ENCODE data around the gene AFAP1L1. TPM values are rescaled to one million over a fixed set of nuclear protein-coding genes. Genes with fewer than 3 reads are reported as not detected.

AFAP1L1 gene
- total RNA-seq, 1 experiment from 2014 or later = 10.3 TPM

DNA sequence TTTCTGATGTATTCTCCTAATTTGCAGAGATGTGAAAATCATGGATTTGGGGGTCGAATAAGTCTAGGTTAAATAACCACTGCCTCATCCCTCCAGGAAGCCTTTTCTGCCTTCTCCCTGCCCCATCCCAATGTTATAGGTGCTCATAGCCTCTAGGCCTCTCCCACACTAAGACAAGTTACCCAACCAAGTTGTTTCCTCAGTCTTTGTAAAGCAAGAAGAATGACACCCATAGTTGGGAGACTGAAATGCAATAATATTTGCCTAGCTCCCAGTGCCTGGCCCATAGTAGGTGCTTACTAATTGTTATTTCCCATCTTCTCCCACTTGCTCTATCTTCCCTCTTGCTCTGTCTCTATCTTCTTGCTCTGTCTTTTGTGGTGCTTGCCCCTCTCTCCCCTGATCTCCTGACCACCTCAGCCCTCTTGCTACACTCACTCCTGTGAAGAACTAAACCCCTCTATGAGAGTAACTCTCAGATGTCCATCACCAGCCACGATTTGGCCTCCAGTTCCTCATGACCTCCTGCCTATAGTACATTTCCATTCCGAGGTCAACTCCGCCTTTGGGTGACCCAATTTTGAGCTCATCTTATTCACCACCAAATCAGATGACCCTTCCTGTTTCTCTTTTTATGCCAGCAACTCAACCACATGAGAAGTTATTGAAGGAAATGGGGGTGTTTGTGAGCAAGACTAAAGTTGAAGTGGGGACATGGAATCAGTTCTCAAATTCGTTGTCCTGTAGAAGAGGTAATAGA lies 7.0 kb downstream of the AFAP1L1 start:
- no peak overlapping the region for H3K27ac Mint-ChIP-seq (ENCODE audit: unreplicated experiment)
- H3K9me3 Mint-ChIP-seq (ENCODE audit: low read depth, unreplicated experiment) = no peaks in the 10 kb centered on the region
- CTCF ChIA-PET = interaction anchor here (0.6 kb wide), 1 partner anchor 124 kb away, joined by 3 read pairs; no protein-coding TSS in a partner anchor
- no peak overlapping the region for H3K4me3 Mint-ChIP-seq (ENCODE audit: low read depth, unreplicated experiment)
- H3K4me1 Mint-ChIP-seq (ENCODE audit: low read depth, unreplicated experiment) = no peaks in the 10 kb centered on the region
- intact Hi-C loops (cut with micrococcal nuclease; ENCODE audit: unreplicated experiment) = no loop called here
- no peaks in the 10 kb centered on the region for H3K36me3 Mint-ChIP-seq (ENCODE audit: insufficient read depth, unreplicated experiment)
- H3K27me3 Mint-ChIP-seq (ENCODE audit: unreplicated experiment) = no peaks in the 10 kb centered on the region
- TF ChIP-seq, protein P1, sequence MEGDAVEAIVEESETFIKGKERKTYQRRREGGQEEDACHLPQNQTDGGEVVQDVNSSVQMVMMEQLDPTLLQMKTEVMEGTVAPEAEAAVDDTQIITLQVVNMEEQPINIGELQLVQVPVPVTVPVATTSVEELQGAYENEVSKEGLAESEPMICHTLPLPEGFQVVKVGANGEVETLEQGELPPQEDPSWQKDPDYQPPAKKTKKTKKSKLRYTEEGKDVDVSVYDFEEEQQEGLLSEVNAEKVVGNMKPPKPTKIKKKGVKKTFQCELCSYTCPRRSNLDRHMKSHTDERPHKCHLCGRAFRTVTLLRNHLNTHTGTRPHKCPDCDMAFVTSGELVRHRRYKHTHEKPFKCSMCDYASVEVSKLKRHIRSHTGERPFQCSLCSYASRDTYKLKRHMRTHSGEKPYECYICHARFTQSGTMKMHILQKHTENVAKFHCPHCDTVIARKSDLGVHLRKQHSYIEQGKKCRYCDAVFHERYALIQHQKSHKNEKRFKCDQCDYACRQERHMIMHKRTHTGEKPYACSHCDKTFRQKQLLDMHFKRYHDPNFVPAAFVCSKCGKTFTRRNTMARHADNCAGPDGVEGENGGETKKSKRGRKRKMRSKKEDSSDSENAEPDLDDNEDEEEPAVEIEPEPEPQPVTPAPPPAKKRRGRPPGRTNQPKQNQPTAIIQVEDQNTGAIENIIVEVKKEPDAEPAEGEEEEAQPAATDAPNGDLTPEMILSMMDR (IDR thresholded peaks at IDR 0.05; ENCODE audit: unreplicated experiment) = no peak
- no peak for DNase-seq
- no TSS peak for BruUV-seq (replicated peaks)

DNA sequence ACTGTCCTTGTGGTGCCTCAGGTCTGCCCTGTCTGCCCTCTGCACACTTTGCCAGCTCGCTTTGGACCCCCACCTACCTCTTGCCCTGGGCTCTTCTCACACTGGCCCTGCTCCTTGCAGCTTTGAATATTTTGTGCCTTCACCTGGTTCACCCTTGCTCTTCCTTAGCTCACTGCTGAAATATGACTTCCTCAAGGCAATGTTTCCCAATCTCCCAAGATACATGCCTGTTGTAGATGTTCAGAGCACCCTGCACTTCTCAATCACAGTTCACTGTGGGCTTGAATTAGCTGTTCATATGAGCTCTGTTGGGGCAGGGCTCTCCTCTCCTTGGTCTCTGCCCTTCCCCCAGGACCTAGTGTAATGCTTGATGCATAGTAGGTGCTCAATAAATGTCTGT lies 8.0 kb downstream of the AFAP1L1 start:
- Mint-ChIP-seq H3K4me1 (ENCODE audit: low read depth, unreplicated experiment) (no peaks in the 10 kb centered on the region), H3K9me3 (ENCODE audit: low read depth, unreplicated experiment) (no peaks in the 10 kb centered on the region), H3K27ac (ENCODE audit: unreplicated experiment) (no peak overlapping the region), H3K4me3 (ENCODE audit: low read depth, unreplicated experiment) (no peak overlapping the region), H3K36me3 (ENCODE audit: insufficient read depth, unreplicated experiment) (no peaks in the 10 kb centered on the region), H3K27me3 (ENCODE audit: unreplicated experiment) (no peaks in the 10 kb centered on the region)
- TF ChIP-seq, protein P1 (IDR thresholded peaks at IDR 0.05; ENCODE audit: unreplicated experiment) = no peak
- CTCF ChIA-PET = interaction anchor here (0.6 kb wide), 1 partner anchor 1384 kb away, joined by 3 read pairs; no protein-coding TSS in a partner anchor
- BruUV-seq (replicated peaks) = no TSS peak
- no peak for DNase-seq
- intact Hi-C loops (cut with micrococcal nuclease; ENCODE audit: unreplicated experiment) = no loop called here

DNA sequence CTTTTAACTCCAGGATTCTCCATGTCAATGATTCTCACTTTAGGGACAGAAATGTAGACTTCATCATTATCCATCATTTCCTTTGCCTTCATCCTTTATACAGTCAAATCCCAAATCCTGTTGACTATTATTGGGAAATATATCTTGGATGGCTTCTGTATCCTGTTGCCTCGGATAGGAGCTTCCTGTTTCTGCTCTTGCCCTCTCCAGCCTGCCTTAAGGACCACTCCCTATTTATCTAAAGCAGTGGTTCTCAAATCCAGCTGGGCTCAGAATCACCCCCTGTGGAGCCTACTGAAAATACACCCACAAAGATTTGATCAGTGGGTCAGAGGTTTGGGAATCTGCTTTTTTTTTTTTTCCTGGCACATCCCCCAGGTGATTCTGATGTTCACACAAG lies 8.5 kb downstream of the AFAP1L1 start:
- Mint-ChIP-seq H3K4me3 (ENCODE audit: low read depth, unreplicated experiment) (no peak overlapping the region), H3K27me3 (ENCODE audit: unreplicated experiment) (no peaks in the 10 kb centered on the region), H3K27ac (ENCODE audit: unreplicated experiment) (no peak overlapping the region), H3K36me3 (ENCODE audit: insufficient read depth, unreplicated experiment) (no peaks in the 10 kb centered on the region), H3K9me3 (ENCODE audit: low read depth, unreplicated experiment) (no peaks in the 10 kb centered on the region), H3K4me1 (ENCODE audit: low read depth, unreplicated experiment) (no peaks in the 10 kb centered on the region)
- TF ChIP-seq, protein P1 (IDR thresholded peaks at IDR 0.05; ENCODE audit: unreplicated experiment) = no peak
- CTCF ChIA-PET = interaction anchor here (0.6 kb wide), 1 partner anchor 1384 kb away, joined by 3 read pairs; no protein-coding TSS in a partner anchor
- no peak for DNase-seq
- BruUV-seq (replicated peaks) = no TSS peak
- intact Hi-C loops (cut with micrococcal nuclease; ENCODE audit: unreplicated experiment) = no loop called here

DNA sequence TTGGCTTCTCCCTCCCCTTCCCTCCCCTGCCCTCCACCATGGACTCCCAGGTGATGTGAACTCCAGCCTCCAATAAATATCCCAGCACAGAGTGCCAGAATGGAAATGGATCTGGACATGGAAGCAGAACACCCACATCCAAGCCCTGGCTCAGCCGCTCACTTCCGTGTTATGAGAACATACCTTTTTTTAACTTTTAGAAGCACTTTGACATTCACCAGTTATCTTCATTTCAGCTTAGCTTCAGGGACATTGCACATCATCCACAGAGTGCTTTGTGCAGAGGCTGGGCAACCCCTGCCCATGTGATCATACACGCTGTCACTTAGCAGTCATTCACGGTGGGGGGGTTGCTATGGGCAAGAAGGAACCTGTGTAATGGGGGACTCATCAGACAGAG lies 9.1 kb downstream of the AFAP1L1 start:
- H3K4me3 Mint-ChIP-seq (ENCODE audit: low read depth, unreplicated experiment) = no peak overlapping the region
- H3K27me3 Mint-ChIP-seq (ENCODE audit: unreplicated experiment) = no peaks in the 10 kb centered on the region
- CTCF ChIA-PET = no interaction called here
- no peaks in the 10 kb centered on the region for H3K36me3 Mint-ChIP-seq (ENCODE audit: insufficient read depth, unreplicated experiment)
- no peaks in the 10 kb centered on the region for H3K9me3 Mint-ChIP-seq (ENCODE audit: low read depth, unreplicated experiment)
- TF ChIP-seq, protein P1 (IDR thresholded peaks at IDR 0.05; ENCODE audit: unreplicated experiment) = no peak
- no peaks in the 10 kb centered on the region for H3K4me1 Mint-ChIP-seq (ENCODE audit: low read depth, unreplicated experiment)
- intact Hi-C loops (cut with micrococcal nuclease; ENCODE audit: unreplicated experiment) = no loop called here
- BruUV-seq (replicated peaks) = no TSS peak
- DNase-seq = no peak
- no peak overlapping the region for H3K27ac Mint-ChIP-seq (ENCODE audit: unreplicated experiment)
